ENCODE measurements around the gene PRKN.

The PRKN gene

DNA sequence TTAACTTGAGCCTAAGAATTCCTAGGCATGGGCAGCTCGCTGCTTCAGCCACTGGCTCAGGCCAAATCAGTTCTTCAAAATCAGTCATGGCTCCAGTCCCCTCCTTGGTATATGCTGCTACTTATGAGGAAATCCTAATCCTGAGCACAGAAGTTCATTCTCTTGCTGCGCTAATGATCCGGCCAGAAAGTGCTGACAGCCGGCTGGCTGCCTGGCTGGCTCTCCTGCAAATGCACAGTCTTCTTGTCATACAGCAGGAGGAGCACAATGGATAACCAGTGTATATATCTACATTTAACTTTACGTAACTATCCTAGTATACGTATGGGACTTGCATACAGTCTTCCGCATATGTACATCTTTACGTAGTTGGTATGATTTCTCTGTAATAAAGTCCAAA is 500.8 kb downstream of the PRKN start:
- no peak for TF ChIP-seq CTCF (conservative IDR thresholded peaks at IDR 0.05; ENCODE audit: low read depth, low read length)

DNA sequence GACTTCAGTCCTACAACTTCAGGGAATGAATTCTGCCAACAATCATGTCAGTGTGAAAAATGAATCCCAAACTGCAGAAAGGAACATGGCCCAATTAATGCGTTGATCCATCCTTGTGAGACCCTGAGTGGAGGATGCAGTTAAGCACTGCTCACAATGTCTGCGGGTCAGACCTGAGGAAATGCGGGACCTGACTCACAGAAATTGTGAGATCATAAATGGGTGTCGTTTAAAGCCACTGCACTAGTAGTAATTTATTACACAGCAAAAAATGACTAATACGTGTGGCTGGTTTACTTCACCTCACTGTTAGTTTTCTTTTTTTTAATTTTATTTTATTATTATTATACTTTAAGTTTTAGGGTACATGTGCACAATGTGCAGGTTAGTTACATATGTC is 505.0 kb downstream of the PRKN start:
- H3K27me3 ChIP-seq (ENCODE audit: insufficient read depth, low read depth) = no peaks in the 10 kb centered on the region
- H3K9ac ChIP-seq = no peak overlapping the region
- no peak overlapping the region for H2AFZ ChIP-seq (ENCODE audit: low read depth)
- no peak overlapping the region for H3K27ac ChIP-seq
- H3K4me3 ChIP-seq (IDR thresholded peaks at IDR 0.05; ENCODE audit: insufficient read depth, low read depth, low read length) = no peak overlapping the region
- no peak overlapping the region for H3K4me2 ChIP-seq
- H3K4me1 ChIP-seq (ENCODE audit: low read depth, poor library complexity, severe bottlenecking) = no peaks in the 10 kb centered on the region
- H3K79me2 ChIP-seq (ENCODE audit: insufficient read depth, low read depth) = no peaks in the 10 kb centered on the region
- H4K20me1 ChIP-seq (ENCODE audit: insufficient read depth) = no peaks in the 10 kb centered on the region
- H3K36me3 ChIP-seq (ENCODE audit: insufficient read depth) = no peaks in the 10 kb centered on the region
- TF ChIP-seq CTCF (conservative IDR thresholded peaks at IDR 0.05; ENCODE audit: low read depth, low read length) = no peak

More for the DNA sequence above, 500.8 kb downstream of the PRKN start:
- Histone ChIP-seq H3K36me3 (ENCODE audit: insufficient read depth) (no peaks in the 10 kb centered on the region), H3K4me2 (no peak overlapping the region), H2AFZ (ENCODE audit: low read depth) (no peak overlapping the region), H3K4me1 (ENCODE audit: low read depth, poor library complexity, severe bottlenecking) (no peaks in the 10 kb centered on the region), H3K27me3 (ENCODE audit: insufficient read depth, low read depth) (no peaks in the 10 kb centered on the region), H3K27ac (no peak overlapping the region), H4K20me1 (ENCODE audit: insufficient read depth) (no peaks in the 10 kb centered on the region), H3K4me3 (IDR thresholded peaks at IDR 0.05; ENCODE audit: insufficient read depth, low read depth, low read length) (no peak overlapping the region), H3K79me2 (ENCODE audit: insufficient read depth, low read depth) (no peaks in the 10 kb centered on the region), H3K9ac (no peak overlapping the region)

DNA sequence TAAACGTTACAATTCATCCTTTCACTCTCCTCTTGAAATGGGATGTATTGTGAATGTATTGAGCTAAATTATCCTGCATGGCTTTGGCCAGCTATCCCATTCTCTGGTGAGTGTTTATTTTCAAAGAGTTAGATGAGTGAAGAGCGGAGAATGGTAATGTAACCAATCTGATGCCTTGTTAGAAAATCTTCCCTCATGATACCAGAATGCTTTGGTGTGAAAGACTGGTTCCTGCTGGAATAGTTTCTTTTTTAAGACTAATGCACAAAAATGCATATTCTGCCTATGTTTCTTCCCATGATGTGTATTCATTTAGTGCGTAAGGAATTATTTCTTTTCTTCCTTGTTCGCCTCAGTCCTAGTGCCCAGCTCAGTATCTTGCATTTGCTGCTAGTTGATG is 506.7 kb downstream of the PRKN start:
- no peaks in the 10 kb centered on the region for H3K36me3 ChIP-seq (ENCODE audit: insufficient read depth)
- no peaks in the 10 kb centered on the region for H3K4me1 ChIP-seq (ENCODE audit: low read depth, poor library complexity, severe bottlenecking)
- no peak for TF ChIP-seq CTCF (conservative IDR thresholded peaks at IDR 0.05; ENCODE audit: low read depth, low read length)
- H3K4me2 ChIP-seq = no peak overlapping the region
- no peak overlapping the region for H3K9ac ChIP-seq
- no peaks in the 10 kb centered on the region for H3K27me3 ChIP-seq (ENCODE audit: insufficient read depth, low read depth)
- no peaks in the 10 kb centered on the region for H3K79me2 ChIP-seq (ENCODE audit: insufficient read depth, low read depth)
- no peak overlapping the region for H3K27ac ChIP-seq
- H3K4me3 ChIP-seq (IDR thresholded peaks at IDR 0.05; ENCODE audit: insufficient read depth, low read depth, low read length) = no peak overlapping the region
- no peaks in the 10 kb centered on the region for H4K20me1 ChIP-seq (ENCODE audit: insufficient read depth)
- H2AFZ ChIP-seq (ENCODE audit: low read depth) = no peak overlapping the region

DNA sequence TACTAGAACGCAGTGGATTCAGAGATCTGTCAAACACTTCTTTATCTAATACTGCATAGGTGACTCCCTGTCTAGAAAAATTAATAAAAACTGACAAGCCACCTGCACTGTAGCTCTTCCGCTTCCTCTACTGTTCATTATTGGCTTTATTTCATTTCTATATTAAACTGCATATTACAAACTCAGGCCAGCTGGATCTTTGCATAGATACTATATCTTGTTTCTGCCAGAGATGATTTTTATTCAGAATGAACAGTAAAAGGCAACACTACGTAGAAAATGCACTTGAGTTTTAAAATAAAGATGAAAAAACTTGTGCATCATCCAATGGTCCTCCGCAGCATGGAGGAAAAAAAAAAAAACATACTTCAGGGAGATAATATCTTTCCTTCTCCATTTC is 508.3 kb downstream of the PRKN start:
- no peaks in the 10 kb centered on the region for H3K27me3 ChIP-seq (ENCODE audit: insufficient read depth, low read depth)
- H3K4me1 ChIP-seq (ENCODE audit: low read depth, poor library complexity, severe bottlenecking) = no peaks in the 10 kb centered on the region
- no peak overlapping the region for H3K4me3 ChIP-seq (IDR thresholded peaks at IDR 0.05; ENCODE audit: insufficient read depth, low read depth, low read length)
- no peak overlapping the region for H3K9ac ChIP-seq
- no peak for TF ChIP-seq CTCF (conservative IDR thresholded peaks at IDR 0.05; ENCODE audit: low read depth, low read length)
- no peak overlapping the region for H3K27ac ChIP-seq
- no peak overlapping the region for H2AFZ ChIP-seq (ENCODE audit: low read depth)
- no peaks in the 10 kb centered on the region for H4K20me1 ChIP-seq (ENCODE audit: insufficient read depth)
- H3K4me2 ChIP-seq = no peak overlapping the region
- no peaks in the 10 kb centered on the region for H3K79me2 ChIP-seq (ENCODE audit: insufficient read depth, low read depth)
- H3K36me3 ChIP-seq (ENCODE audit: insufficient read depth) = no peaks in the 10 kb centered on the region
